SU-DHL-6 (cell line): Measurements from ENCODE around the gene FTCD.

Experiments used
- H2AFZ ChIP-seq: fragments of 200-600 bp; sonication (generic); 2 replicates; pipeline ENCODE4 v1.6.1; 2014; ENCODE audit warnings: low read depth, mild to moderate bottlenecking, moderate library complexity, mixed read lengths, antibody characterized with exemption, low read length; ENCODE audit not compliant: severe bottlenecking
- H3F3A ChIP-seq: fragments of 200-600 bp; shearing (Covaris generic); 2 replicates; pipeline ENCODE4 v1.6.0; 2016; ENCODE audit warnings: antibody characterized with exemption, mild to moderate bottlenecking; ENCODE audit not compliant: insufficient read depth
- H3K27ac ChIP-seq: fragments of 200-600 bp; sonication (generic); 2 replicates; pipeline ENCODE4 v1.5.1; 2016; ENCODE audit warnings: low read depth, mild to moderate bottlenecking, low read length, moderate library complexity, mixed read lengths
- H3K27me3 ChIP-seq: fragments of 200-600 bp; sonication (generic), shearing (Covaris generic); 2 replicates; pipeline ENCODE4 v1.6.0; 2014; ENCODE audit warnings: mild to moderate bottlenecking, low read length
- H3K36me3 ChIP-seq: fragments of 200-600 bp; sonication (generic); 2 replicates; pipeline ENCODE4 v1.6.1; 2014; ENCODE audit warnings: mild to moderate bottlenecking, low read length, mixed read lengths
- H3K4me2 ChIP-seq: fragments of 300-600, 200-600 bp; shearing (Covaris generic), sonication (generic); 2 replicates; pipeline ENCODE4 v1.6.0; 2014; ENCODE audit warnings: low read length, low read depth, mild to moderate bottlenecking; ENCODE audit not compliant: poor library complexity, severe bottlenecking
- H3K4me3 ChIP-seq: fragments of 200-600 bp; sonication (generic); 2 replicates; pipeline ENCODE4 v1.5.1; 2014; ENCODE audit warnings: antibody characterized with exemption, low read length, mild to moderate bottlenecking, mixed read lengths; ENCODE audit not compliant: insufficient read depth, poor library complexity, severe bottlenecking
- H3K79me2 ChIP-seq: fragments of 200-600 bp; sonication (generic); 2 replicates; pipeline ENCODE4 v1.6.1; 2014; ENCODE audit warnings: mild to moderate bottlenecking, low read length, moderate library complexity; ENCODE audit not compliant: insufficient read depth
- H3K9ac ChIP-seq: fragments of 200-600 bp; sonication (generic); 2 replicates; pipeline ENCODE4 v1.7.0; 2014; ENCODE audit warnings: mild to moderate bottlenecking, low read length
- H3K9me2 ChIP-seq: fragments of 200-600 bp; sonication (generic); replicated peaks from 2 replicates; pipeline ENCODE4 v1.6.1; 2014; ENCODE audit warnings: low read length; ENCODE audit not compliant: insufficient read depth
- H3K9me3 ChIP-seq: fragments of 200-600 bp; sonication (generic); 2 replicates; pipeline ENCODE4 v1.6.1; 2014; ENCODE audit warnings: low read length, mixed read lengths; ENCODE audit not compliant: insufficient read depth
- H4K20me1 ChIP-seq: fragments of 200-600 bp; sonication (generic); 2 replicates; pipeline ENCODE4 v1.6.1; 2014; ENCODE audit warnings: low read depth, mild to moderate bottlenecking, antibody characterized with exemption, low read length, moderate library complexity, mixed read lengths
- CTCF ChIP-seq: fragments of 200-600 bp; sonication (generic); IDR thresholded peaks from one replicate; pipeline ENCODE4 v1.5.1; 2017; ENCODE audit warnings: antibody characterized with exemption, mild to moderate bottlenecking, low read length, moderate library complexity; ENCODE audit not compliant: insufficient read depth, poor library complexity, severe bottlenecking
- EZH2phosphoT487 ChIP-seq: fragments of 200-600 bp; sonication (generic), shearing (Covaris generic); conservative IDR thresholded peaks from 2 replicates; pipeline ENCODE4 v1.6.1; 2018; ENCODE audit warnings: mild to moderate bottlenecking, antibody characterized with exemption, low read length, moderate library complexity, mixed read lengths

The FTCD gene

GRCh38 chr21:46152927-46153246 lies 2.5 kb downstream of the FTCD start:
- no peak overlapping the region for H3K9ac ChIP-seq
- no peaks in the 10 kb centered on the region for H3K36me3 ChIP-seq
- TF ChIP-seq EZH2phosphoT487 (no peak), CTCF (no peak)
- no peaks in the 10 kb centered on the region for H3K9me3 ChIP-seq
- no peak overlapping the region for H3K4me2 ChIP-seq
- H2AFZ ChIP-seq, result no peak overlapping the region
- no peak overlapping the region for H3K4me3 ChIP-seq
- H3F3A ChIP-seq, result no peaks in the 10 kb centered on the region
- no peaks in the 10 kb centered on the region for H3K79me2 ChIP-seq
- no peak overlapping the region for H3K27ac ChIP-seq
- H3K9me2 ChIP-seq, result no peaks in the 10 kb centered on the region
- H3K27me3 ChIP-seq, result no peaks in the 10 kb centered on the region
- no peaks in the 10 kb centered on the region for H4K20me1 ChIP-seq

- Histone ChIP-seq H3K4me2 (no peak overlapping the region), H3K9me3 (no peaks in the 10 kb centered on the region), H3K4me3 (no peak overlapping the region), H2AFZ (no peak overlapping the region), H3K36me3 (no peaks in the 10 kb centered on the region), H3K9ac (no peak overlapping the region), H3F3A (no peaks in the 10 kb centered on the region), H3K27me3 (no peaks in the 10 kb centered on the region), H3K9me2 (no peaks in the 10 kb centered on the region), H3K27ac (no peak overlapping the region), H3K79me2 (no peaks in the 10 kb centered on the region), H4K20me1 (no peaks in the 10 kb centered on the region)
- TF ChIP-seq EZH2phosphoT487 (no peak), CTCF (no peak)
Observed at GRCh38 chr21:46151989-46152926, 3.1 kb downstream of the FTCD start.

GRCh38 chr21:46151261-46151988 lies 4.0 kb downstream of the FTCD start:
- H4K20me1 ChIP-seq, result no peaks in the 10 kb centered on the region
- no peaks in the 10 kb centered on the region for H3F3A ChIP-seq
- H3K9me3 ChIP-seq, result no peaks in the 10 kb centered on the region
- TF ChIP-seq EZH2phosphoT487 (no peak), CTCF (no peak)
- H3K36me3 ChIP-seq, result no peaks in the 10 kb centered on the region
- no peaks in the 10 kb centered on the region for H3K9me2 ChIP-seq
- no peak overlapping the region for H3K27ac ChIP-seq
- no peaks in the 10 kb centered on the region for H3K27me3 ChIP-seq
- H2AFZ ChIP-seq, result no peak overlapping the region
- no peak overlapping the region for H3K9ac ChIP-seq
- no peak overlapping the region for H3K4me3 ChIP-seq
- H3K4me2 ChIP-seq, result no peak overlapping the region
- no peaks in the 10 kb centered on the region for H3K79me2 ChIP-seq
